Stomach (tissue), 4 donors: Measurements from ENCODE around the gene GNAO1.

Source experiments
- POLR2A ChIP-seq, 4 donors: fragments of 450-650 bp; IDR thresholded peaks; one replicate each; pipeline ENCODE4 v1.6.1; 2016; ENCODE audit warnings: antibody characterized with exemption in 4 of 4, control low read depth in 2 of 4, mild to moderate bottlenecking in 1 of 4, moderate library complexity in 1 of 4
- POLR2AphosphoS5 ChIP-seq, 3 donors: sonication (generic); formaldehyde crosslinking; IDR thresholded peaks; one replicate each; pipeline ENCODE4 v1.6.1; 2016; ENCODE audit warnings: antibody characterized with exemption in 3 of 3
- TF ChIP-seq, protein P1 (sequence below), 7 experiments: fragments of 450-650 bp in 4 of 7; fragments of 200-600 bp in 3 of 7; sonication (generic) in 3 of 7; IDR thresholded peaks; one replicate each; pipeline ENCODE4 v1.5.1; 2016 to 2019; ENCODE audit warnings: antibody characterized with exemption in 7 of 7, control low read depth in 2 of 7, mild to moderate bottlenecking in 1 of 7

DNA sequence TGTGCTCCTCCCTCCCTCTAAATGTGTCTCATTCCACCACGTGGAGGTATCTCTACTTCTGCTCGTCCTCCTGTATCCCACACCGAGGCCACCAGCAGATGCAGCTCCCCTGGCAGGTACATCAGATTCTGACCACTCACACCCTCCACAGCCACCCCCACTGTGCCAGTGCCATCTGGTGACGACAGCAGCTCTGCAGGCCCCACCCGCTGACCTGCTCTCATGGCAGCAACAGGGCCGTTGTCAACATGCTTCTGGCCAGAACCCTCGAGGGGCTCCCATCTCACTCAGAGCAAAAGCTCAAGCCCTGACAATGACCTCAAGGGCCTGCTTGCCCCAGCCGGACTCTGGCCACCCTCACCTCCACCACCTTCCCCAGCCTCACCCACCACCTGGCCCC lies 140.6 kb downstream of the GNAO1 start:
- TF ChIP-seq POLR2A (IDR thresholded peaks at IDR 0.05) (no peak), POLR2AphosphoS5 (IDR thresholded peaks at IDR 0.05) (no peak)
- TF ChIP-seq, protein P1, sequence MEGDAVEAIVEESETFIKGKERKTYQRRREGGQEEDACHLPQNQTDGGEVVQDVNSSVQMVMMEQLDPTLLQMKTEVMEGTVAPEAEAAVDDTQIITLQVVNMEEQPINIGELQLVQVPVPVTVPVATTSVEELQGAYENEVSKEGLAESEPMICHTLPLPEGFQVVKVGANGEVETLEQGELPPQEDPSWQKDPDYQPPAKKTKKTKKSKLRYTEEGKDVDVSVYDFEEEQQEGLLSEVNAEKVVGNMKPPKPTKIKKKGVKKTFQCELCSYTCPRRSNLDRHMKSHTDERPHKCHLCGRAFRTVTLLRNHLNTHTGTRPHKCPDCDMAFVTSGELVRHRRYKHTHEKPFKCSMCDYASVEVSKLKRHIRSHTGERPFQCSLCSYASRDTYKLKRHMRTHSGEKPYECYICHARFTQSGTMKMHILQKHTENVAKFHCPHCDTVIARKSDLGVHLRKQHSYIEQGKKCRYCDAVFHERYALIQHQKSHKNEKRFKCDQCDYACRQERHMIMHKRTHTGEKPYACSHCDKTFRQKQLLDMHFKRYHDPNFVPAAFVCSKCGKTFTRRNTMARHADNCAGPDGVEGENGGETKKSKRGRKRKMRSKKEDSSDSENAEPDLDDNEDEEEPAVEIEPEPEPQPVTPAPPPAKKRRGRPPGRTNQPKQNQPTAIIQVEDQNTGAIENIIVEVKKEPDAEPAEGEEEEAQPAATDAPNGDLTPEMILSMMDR (IDR thresholded peaks at IDR 0.05): no peak
